Naive B cell (primary cell): Measurements from ENCODE around the gene ALS2CL. TPM values are rescaled to one million over a fixed set of nuclear protein-coding genes. Genes with fewer than 3 reads are reported as not detected.
A peak's percentile ranks its signal among the peaks of the same experiment; 100 is the strongest.

ENCODE experiments used
- ATAC-seq, 2 donors: fragments of 150-1000 bp; cut with Tn5 transposase; 2 replicates each; pipeline ENCODE4 v1.10.0; 2021; ENCODE audit warnings: low read depth in 2 of 2, mild to moderate bottlenecking in 2 of 2, moderate library complexity in 2 of 2
- DNase-seq: peaks from one replicate; pipeline ENCODE4 v3.0.0; 2022
- H3K27ac Mint-ChIP-seq, 6 donors: one replicate each; pipeline ENCODE4 v1.8.0; 2020 to 2022; ENCODE audit warnings: mild to moderate bottlenecking in 6 of 6, mixed read lengths in 6 of 6, moderate library complexity in 5 of 6, inconsistent platforms in 2 of 6
- H3K27me3 Mint-ChIP-seq, 3 donors: one replicate each; pipeline ENCODE4 v1.8.0; 2021 to 2022; ENCODE audit warnings: mixed read lengths in 3 of 3, mild to moderate bottlenecking in 1 of 3
- H3K36me3 Mint-ChIP-seq, 2 donors: one replicate each; pipeline ENCODE4 v1.8.0; 2020 to 2022; ENCODE audit warnings: mixed read lengths in 2 of 2, inconsistent platforms in 1 of 2, mild to moderate bottlenecking in 1 of 2
- H3K4me1 Mint-ChIP-seq, 3 donors: one replicate each; pipeline ENCODE4 v1.8.0; 2020 to 2022; ENCODE audit warnings: mixed read lengths in 3 of 3, inconsistent platforms in 1 of 3, mild to moderate bottlenecking in 1 of 3, moderate library complexity in 1 of 3
- H3K4me3 Mint-ChIP-seq, 8 donors: one replicate each; pipeline ENCODE4 v1.8.0; 2020 to 2022; ENCODE audit warnings: mild to moderate bottlenecking in 8 of 8, mixed read lengths in 8 of 8, moderate library complexity in 8 of 8, inconsistent platforms in 2 of 8
- H3K9me3 Mint-ChIP-seq, 7 donors: one replicate each; pipeline ENCODE4 v1.8.0; 2020 to 2022; ENCODE audit warnings: mixed read lengths in 7 of 7, mild to moderate bottlenecking in 5 of 7, inconsistent platforms in 2 of 7, moderate library complexity in 1 of 7
- polyA plus RNA-seq, 6 donors: library from polyadenylated mRNA; unstranded; fragments of 300-500 nt; fragmentation: Illumina TruSeq; gene quantifications; one replicate each; pipeline ENCODE4 v1.2.3, GENCODE V29; 2021; ENCODE audit warnings: low read depth in 6 of 6

ALS2CL gene
- polyA plus RNA-seq, 6 donors from 2014 or later, result not detected

GRCh38 chr3:46628901-46629369 lies 64.5 kb downstream of the ALS2CL start:
- Mint-ChIP-seq H3K36me3 (no peaks in the 10 kb centered on the region), H3K27me3 (peaks cover 2 to 5% (median 3%) of the 10 kb centered on the region in 3 donors), H3K9me3 (no peaks in the 10 kb centered on the region), H3K4me1 (peaks cover 12 to 15% (median 14%) of the 10 kb centered on the region in 3 donors), H3K27ac (peak overlapping the region in 2 of 6 donors; percentile 74 to 80), H3K4me3 (peak overlapping the region in 6 of 8 donors; percentile 42 to 79 (median 60))
- DNase-seq (no peak), ATAC-seq (no peak)

- DNase-seq (no peak), ATAC-seq (no peak)
- H3K4me3 Mint-ChIP-seq, result no peak overlapping the region
- H3K27ac Mint-ChIP-seq, result peak overlapping the region in 2 of 6 donors; percentile 6 to 70
- H3K4me1 Mint-ChIP-seq, result peaks cover 12 to 15% (median 14%) of the 10 kb centered on the region in 3 donors
- H3K36me3 Mint-ChIP-seq, result no peaks in the 10 kb centered on the region
- H3K9me3 Mint-ChIP-seq, result no peaks in the 10 kb centered on the region
- peaks cover 6 to 9% (median 7%) of the 10 kb centered on the region in 3 donors for H3K27me3 Mint-ChIP-seq
Observed at GRCh38 chr3:46627078-46627477, 66.4 kb downstream of the ALS2CL start.

- Mint-ChIP-seq H3K4me3 (no peak overlapping the region), H3K4me1 (peaks cover 12 to 15% (median 14%) of the 10 kb centered on the region in 3 donors), H3K9me3 (no peaks in the 10 kb centered on the region), H3K27ac (no peak overlapping the region), H3K36me3 (no peaks in the 10 kb centered on the region), H3K27me3 (peaks cover 6 to 9% (median 7%) of the 10 kb centered on the region in 3 donors)
- ATAC-seq (no peak), DNase-seq (no peak)
Observed at GRCh38 chr3:46626039-46626438, 67.4 kb downstream of the ALS2CL start.

- H3K36me3 Mint-ChIP-seq, result no peaks in the 10 kb centered on the region
- ATAC-seq (no peak), DNase-seq (no peak)
- peaks cover 9 to 11% (median 10%) of the 10 kb centered on the region in 3 donors for H3K4me1 Mint-ChIP-seq
- peaks cover 10 to 15% (median 11%) of the 10 kb centered on the region in 3 donors for H3K27me3 Mint-ChIP-seq
- H3K9me3 Mint-ChIP-seq, result no peaks in the 10 kb centered on the region
- H3K27ac Mint-ChIP-seq, result no peak overlapping the region
- H3K4me3 Mint-ChIP-seq, result no peak overlapping the region
Observed at GRCh38 chr3:46624975-46625490, 68.4 kb downstream of the ALS2CL start.

GRCh38 chr3:46624533-46624932 lies 68.9 kb downstream of the ALS2CL start:
- peaks cover 4 to 6% (median 6%) of the 10 kb centered on the region in 3 donors for H3K4me1 Mint-ChIP-seq
- H3K9me3 Mint-ChIP-seq, result no peaks in the 10 kb centered on the region
- DNase-seq, result no peak
- H3K4me3 Mint-ChIP-seq, result no peak overlapping the region
- ATAC-seq, result no peak
- no peaks in the 10 kb centered on the region for H3K36me3 Mint-ChIP-seq
- no peak overlapping the region for H3K27ac Mint-ChIP-seq
- H3K27me3 Mint-ChIP-seq, result peaks cover 15 to 16% (median 15%) of the 10 kb centered on the region in 3 donors

GRCh38 chr3:46619845-46620778 lies 73.4 kb downstream of the ALS2CL start:
- Mint-ChIP-seq H3K27me3 (peaks cover 28 to 45% (median 44%) of the 10 kb centered on the region in 3 donors), H3K9me3 (no peaks in the 10 kb centered on the region), H3K4me1 (no peaks in the 10 kb centered on the region), H3K36me3 (no peaks in the 10 kb centered on the region), H3K4me3 (no peak overlapping the region), H3K27ac (peak overlapping the region in 1 of 6 donors; percentile 2)
- DNase-seq (no peak), ATAC-seq (no peak)

Other genes starting within 250 kb of the ALS2CL start
- 1 to 10 TPM in 1 of 6 donors, not detected in 5; 2.5 TPM for gene LTF, start 228.8 kb downstream of the ALS2CL start, polyA plus RNA-seq
- gene RTP3, start 195.7 kb downstream of the ALS2CL start, polyA plus RNA-seq, result not detected
- not detected for gene LRRC2, start 127.4 kb downstream of the ALS2CL start, polyA plus RNA-seq
- not detected for gene FAM240A, start 81.2 kb downstream of the ALS2CL start, polyA plus RNA-seq
- gene TMIE, start 7.7 kb upstream of the ALS2CL start, polyA plus RNA-seq, result not detected
- not detected for gene PRSS50, start 24.2 kb upstream of the ALS2CL start, polyA plus RNA-seq
- gene MYL3, start 169.8 kb upstream of the ALS2CL start, polyA plus RNA-seq, result not detected
- gene PTH1R, start 184.0 kb upstream of the ALS2CL start, polyA plus RNA-seq, result not detected